Measurements from ENCODE around the gene KRT80.

DNA sequence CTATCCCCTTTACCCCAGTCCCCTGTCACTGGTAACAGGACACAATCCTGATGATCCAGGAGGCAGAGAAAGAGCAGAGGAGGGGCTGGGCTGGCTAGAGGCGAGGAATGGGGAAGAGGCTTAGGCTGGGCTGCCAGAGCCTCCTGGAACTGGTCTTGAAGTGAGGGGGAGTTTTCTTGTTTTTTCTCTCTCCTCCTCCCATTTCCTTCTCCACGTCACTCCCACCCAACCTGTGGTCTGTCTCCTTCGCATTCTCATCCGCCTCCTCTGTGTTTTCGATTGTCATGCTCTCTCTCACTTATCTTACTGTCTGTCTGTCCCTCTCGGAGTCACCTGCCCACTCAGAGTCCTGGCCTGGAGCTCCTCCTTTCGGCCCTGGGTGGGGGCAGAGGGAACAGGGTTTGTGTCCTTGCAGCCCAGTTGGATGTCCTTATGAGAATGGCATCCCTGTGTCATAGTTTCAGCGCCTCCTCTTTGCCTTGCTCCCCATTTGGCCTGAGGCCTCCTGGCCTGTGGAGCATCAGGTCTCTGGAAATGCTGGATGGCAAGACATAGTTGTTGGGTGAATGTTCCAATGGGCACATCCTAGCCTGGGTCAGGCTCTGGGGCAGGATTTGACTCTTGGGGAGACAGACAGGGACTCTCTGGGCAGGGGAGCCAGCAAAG is 3.4 kb upstream of the KRT80 start:
- TF ChIP-seq, protein P1, sequence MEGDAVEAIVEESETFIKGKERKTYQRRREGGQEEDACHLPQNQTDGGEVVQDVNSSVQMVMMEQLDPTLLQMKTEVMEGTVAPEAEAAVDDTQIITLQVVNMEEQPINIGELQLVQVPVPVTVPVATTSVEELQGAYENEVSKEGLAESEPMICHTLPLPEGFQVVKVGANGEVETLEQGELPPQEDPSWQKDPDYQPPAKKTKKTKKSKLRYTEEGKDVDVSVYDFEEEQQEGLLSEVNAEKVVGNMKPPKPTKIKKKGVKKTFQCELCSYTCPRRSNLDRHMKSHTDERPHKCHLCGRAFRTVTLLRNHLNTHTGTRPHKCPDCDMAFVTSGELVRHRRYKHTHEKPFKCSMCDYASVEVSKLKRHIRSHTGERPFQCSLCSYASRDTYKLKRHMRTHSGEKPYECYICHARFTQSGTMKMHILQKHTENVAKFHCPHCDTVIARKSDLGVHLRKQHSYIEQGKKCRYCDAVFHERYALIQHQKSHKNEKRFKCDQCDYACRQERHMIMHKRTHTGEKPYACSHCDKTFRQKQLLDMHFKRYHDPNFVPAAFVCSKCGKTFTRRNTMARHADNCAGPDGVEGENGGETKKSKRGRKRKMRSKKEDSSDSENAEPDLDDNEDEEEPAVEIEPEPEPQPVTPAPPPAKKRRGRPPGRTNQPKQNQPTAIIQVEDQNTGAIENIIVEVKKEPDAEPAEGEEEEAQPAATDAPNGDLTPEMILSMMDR (IDR thresholded peaks at IDR 0.05) = no peak
- TF ChIP-seq POLR2A (IDR thresholded peaks at IDR 0.05; ENCODE audit: low read length) = no peak
- no peak for TF ChIP-seq CHD4 (IDR thresholded peaks at IDR 0.05; ENCODE audit: borderline replicate concordance)
- no peak for TF ChIP-seq EP300 (IDR thresholded peaks at IDR 0.05)
- no peak for TF ChIP-seq BHLHE40 (IDR thresholded peaks at IDR 0.05; ENCODE audit: low read depth, low read length)
- no peak for TF ChIP-seq RFX5 (IDR thresholded peaks at IDR 0.05)
- TF ChIP-seq RCOR1 (IDR thresholded peaks at IDR 0.05; ENCODE audit: low read depth, low read length) = no peak
- no peak for TF ChIP-seq KDM1A (IDR thresholded peaks at IDR 0.05; ENCODE audit: low read depth)
- no peak for TF ChIP-seq HDAC2 (IDR thresholded peaks at IDR 0.05)
- no peak for TF ChIP-seq CHD2 (IDR thresholded peaks at IDR 0.05; ENCODE audit: low read length, partially characterized antibody)
- no peak for TF ChIP-seq SMC3 (IDR thresholded peaks at IDR 0.05)
- no peak for TF ChIP-seq SREBF2 (IDR thresholded peaks at IDR 0.05)
- TF ChIP-seq RARB (CRISPR knock-in tag; IDR thresholded peaks at IDR 0.05) = no peak
- TF ChIP-seq, protein P2, sequence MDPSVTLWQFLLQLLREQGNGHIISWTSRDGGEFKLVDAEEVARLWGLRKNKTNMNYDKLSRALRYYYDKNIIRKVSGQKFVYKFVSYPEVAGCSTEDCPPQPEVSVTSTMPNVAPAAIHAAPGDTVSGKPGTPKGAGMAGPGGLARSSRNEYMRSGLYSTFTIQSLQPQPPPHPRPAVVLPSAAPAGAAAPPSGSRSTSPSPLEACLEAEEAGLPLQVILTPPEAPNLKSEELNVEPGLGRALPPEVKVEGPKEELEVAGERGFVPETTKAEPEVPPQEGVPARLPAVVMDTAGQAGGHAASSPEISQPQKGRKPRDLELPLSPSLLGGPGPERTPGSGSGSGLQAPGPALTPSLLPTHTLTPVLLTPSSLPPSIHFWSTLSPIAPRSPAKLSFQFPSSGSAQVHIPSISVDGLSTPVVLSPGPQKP (IDR thresholded peaks at IDR 0.05; ENCODE audit: low read depth, low read length) = no peak
